CD14-positive monocyte (primary cell): Measurements from ENCODE around the gene MBD2. TPM values are rescaled to one million over a fixed set of nuclear protein-coding genes. Genes with fewer than 3 reads are reported as not detected.

Experiments used
- DNase-seq, 3 donors: peaks; one replicate each; pipeline ENCODE4 v3.0.0-alpha.2; 2011 to 2022
- H2AFZ ChIP-seq: 2 replicates; pipeline ENCODE4 v1.6.0; 2012; ENCODE audit warnings: mild to moderate bottlenecking, low read depth, low read length, inconsistent platforms; ENCODE audit not compliant: insufficient read depth, poor library complexity, severe bottlenecking
- H3K27ac ChIP-seq, 2 donors: 1 replicate in 1 of 2; 2 replicates in 1 of 2; pipeline ENCODE4 v1.5.1; 2012 to 2013; ENCODE audit warnings: low read length in 2 of 2, control low read depth in 1 of 2, inconsistent platforms in 1 of 2, low read depth in 1 of 2, mild to moderate bottlenecking in 1 of 2
- H3K27me3 ChIP-seq, 2 donors: one replicate each; pipeline versions ENCODE4 v1.6.0 to v1.6.1; 2011 to 2013; ENCODE audit warnings: low read length in 2 of 2; ENCODE audit not compliant: control insufficient read depth in 2 of 2, insufficient read depth in 2 of 2
- H3K36me3 ChIP-seq, 2 donors: replicated peaks in 1 of 2; 1 replicate in 1 of 2; 2 replicates in 1 of 2; pipeline versions ENCODE4 v1.5.1 to v1.6.1; 2012 to 2013; ENCODE audit warnings: low read length in 2 of 2, control low read depth in 1 of 2, inconsistent platforms in 1 of 2, mild to moderate bottlenecking in 1 of 2; ENCODE audit not compliant: insufficient read depth in 2 of 2, control insufficient read depth in 1 of 2
- H3K4me1 ChIP-seq, 2 donors: 1 replicate in 1 of 2; 2 replicates in 1 of 2; pipeline versions ENCODE4 v1.5.1 to v1.6.1; 2012 to 2013; ENCODE audit warnings: low read length in 2 of 2, control low read depth in 1 of 2, inconsistent platforms in 1 of 2, mild to moderate bottlenecking in 1 of 2, moderate library complexity in 1 of 2; ENCODE audit not compliant: insufficient read depth in 2 of 2, control insufficient read depth in 1 of 2
- H3K4me2 ChIP-seq: replicated peaks from 2 replicates; pipeline ENCODE3; 2012; ENCODE audit warnings: low read length, moderate library complexity, mild to moderate bottlenecking; ENCODE audit not compliant: poor library complexity, severe bottlenecking; ENCODE audit errors: extremely low read depth
- H3K4me3 ChIP-seq, 3 experiments: fragments of 200-600 bp in 1 of 3; sonication (generic) in 1 of 3; replicated peaks in 1 of 3; 1 replicate in 2 of 3; 2 replicates in 1 of 3; pipeline ENCODE4 v1.5.1; 2011 to 2013; ENCODE audit warnings: low read length in 3 of 3, mild to moderate bottlenecking in 3 of 3, control low read depth in 2 of 3, low read depth in 2 of 3, inconsistent platforms in 1 of 3, moderate library complexity in 1 of 3
- H3K79me2 ChIP-seq: 2 replicates; pipeline ENCODE4 v1.6.0; 2012; ENCODE audit warnings: mild to moderate bottlenecking, control low read depth, inconsistent platforms, low read length, moderate library complexity; ENCODE audit not compliant: insufficient read depth
- H3K9ac ChIP-seq: 2 replicates; pipeline ENCODE4 v1.6.0; 2017; ENCODE audit warnings: low read length, mild to moderate bottlenecking; ENCODE audit not compliant: insufficient read depth, poor library complexity, severe bottlenecking
- H3K9me3 ChIP-seq, 2 donors: replicated peaks in 1 of 2; 1 replicate in 1 of 2; 2 replicates in 1 of 2; pipeline versions ENCODE4 v1.5.1 to v1.6.1; 2012 to 2013; ENCODE audit warnings: low read length in 2 of 2, control low read depth in 1 of 2; ENCODE audit not compliant: control insufficient read depth in 1 of 2, insufficient read depth in 1 of 2
- H4K20me1 ChIP-seq: 2 replicates; pipeline ENCODE4 v1.6.0; 2012; ENCODE audit warnings: mild to moderate bottlenecking, low read length, control low read depth, moderate library complexity; ENCODE audit not compliant: insufficient read depth
- H3K27ac Mint-ChIP-seq, 7 donors: one replicate each; pipeline ENCODE4 v1.8.0; 2020; ENCODE audit warnings: mild to moderate bottlenecking in 7 of 7, mixed read lengths in 7 of 7, moderate library complexity in 6 of 7, inconsistent platforms in 2 of 7
- H3K27me3 Mint-ChIP-seq, 3 donors: one replicate each; pipeline ENCODE4 v1.8.0; 2021 to 2022; ENCODE audit warnings: low read depth in 3 of 3, mild to moderate bottlenecking in 3 of 3, mixed read lengths in 3 of 3, moderate library complexity in 3 of 3, inconsistent platforms in 1 of 3
- H3K36me3 Mint-ChIP-seq, 2 donors: one replicate each; pipeline ENCODE4 v1.8.0; 2020; ENCODE audit warnings: mixed read lengths in 2 of 2, inconsistent platforms in 1 of 2, mild to moderate bottlenecking in 1 of 2
- H3K4me1 Mint-ChIP-seq: one replicate; pipeline ENCODE4 v1.8.0; 2020; ENCODE audit warnings: mild to moderate bottlenecking, mixed read lengths
- H3K4me3 Mint-ChIP-seq, 2 donors: one replicate each; pipeline ENCODE4 v1.8.0; 2020; ENCODE audit warnings: mild to moderate bottlenecking in 2 of 2, mixed read lengths in 2 of 2, moderate library complexity in 1 of 2
- H3K9me3 Mint-ChIP-seq, 7 donors: one replicate each; pipeline ENCODE4 v1.8.0; 2020 to 2022; ENCODE audit warnings: mixed read lengths in 7 of 7, mild to moderate bottlenecking in 6 of 7, moderate library complexity in 6 of 7, inconsistent platforms in 2 of 7
- CTCF ChIP-seq: fragments of 200-600 bp; IDR thresholded peaks from one replicate; pipeline ENCODE4 v1.8.0; 2022; ENCODE audit warnings: antibody characterized with exemption, mild to moderate bottlenecking
- WGBS: methylation state at CpG from one replicate; pipeline ENCODE4 v1.1.5; 2013; ENCODE audit warnings: missing lambda C conversion rate; ENCODE audit not compliant: insufficient coverage; 5-methylcytosine and 5-hydroxymethylcytosine counted together
- intact Hi-C, 2 donors: fragments of 100-400 bp; cut with micrococcal nuclease; formaldehyde crosslinking; loops; one replicate each; pipeline versions ENCODE4 v1.15.0 to v1.15.1; 2023
- polyA plus RNA-seq, 3 donors: library from polyadenylated mRNA; depleted of rRNA in 1 of 3; unstranded in 2 of 3; stranded (reverse) in 1 of 3; fragments of 300-500 nt in 2 of 3; fragments of >200 nt in 1 of 3; fragmentation: Illumina TruSeq in 2 of 3; gene quantifications; 1 replicate in 2 of 3; 2 replicates in 1 of 3; pipeline ENCODE4 v1.2.3, GENCODE V29; 2012 to 2021

Gene MBD2
- polyA plus RNA-seq, 3 donors = 11.6 to 64.9 (median 25.2) TPM

- Mint-ChIP-seq H3K36me3 (peaks cover 0 to 2% of the 10 kb centered on the region in 2 donors), H3K27me3 (peaks cover 0 to 3% (median 2%) of the 10 kb centered on the region in 3 donors), H3K4me3 (no peak overlapping the region), H3K4me1 (peaks cover 70% of the 10 kb centered on the region), H3K9me3 (peaks cover 0 to 3% (median 0%) of the 10 kb centered on the region in 7 donors), H3K27ac (peak overlapping the region; percentile 81 to 91 (median 84))
- WGBS = no CpG with 5 or more reads among the region's 2 CpGs
- peaks cover 73 to 79% of the 10 kb centered on the region in 2 donors for H3K4me1 ChIP-seq
- H3K36me3 ChIP-seq = no peaks in the 10 kb centered on the region
- H3K9ac ChIP-seq = no peak overlapping the region
- peak overlapping the region in 1 of 2 donors; percentile 92 for H3K27ac ChIP-seq
- no peaks in the 10 kb centered on the region for H3K27me3 ChIP-seq
- TF ChIP-seq CTCF = no peak
- H3K79me2 ChIP-seq = no peaks in the 10 kb centered on the region
- DNase-seq = peak in 2 of 3 donors; percentile 29 to 51
- no peak overlapping the region for H2AFZ ChIP-seq
- intact Hi-C loops = no loop called here
- H4K20me1 ChIP-seq = no peaks in the 10 kb centered on the region
- no peaks in the 10 kb centered on the region for H3K9me3 ChIP-seq
- peak overlapping the region; percentile 55 for H3K4me2 ChIP-seq
- H3K4me3 ChIP-seq = peak overlapping the region in 1 of 3 experiments; percentile 51
Measured at GRCh38 chr18:54257015-54257414, 32.5 kb upstream of the MBD2 start.

GRCh38 chr18:54255141-54255540 is 30.7 kb upstream of the MBD2 start:
- H3K27ac ChIP-seq = no peak overlapping the region
- no peak overlapping the region for H3K4me3 Mint-ChIP-seq
- no peak overlapping the region for H3K9ac ChIP-seq
- H3K9me3 Mint-ChIP-seq = peaks cover 0 to 3% (median 0%) of the 10 kb centered on the region in 7 donors
- H3K4me3 ChIP-seq = no peak overlapping the region
- DNase-seq = no peak
- no peaks in the 10 kb centered on the region for H3K27me3 ChIP-seq
- H3K9me3 ChIP-seq = no peaks in the 10 kb centered on the region
- H3K4me2 ChIP-seq = no peak overlapping the region
- peaks cover 0 to 5% (median 2%) of the 10 kb centered on the region in 3 donors for H3K27me3 Mint-ChIP-seq
- H3K79me2 ChIP-seq = no peaks in the 10 kb centered on the region
- H3K36me3 ChIP-seq = no peaks in the 10 kb centered on the region
- WGBS = no CpG with 5 or more reads among the region's 1 CpG
- H4K20me1 ChIP-seq = no peaks in the 10 kb centered on the region
- intact Hi-C loops = no loop called here
- H3K4me1 Mint-ChIP-seq = peaks cover 72% of the 10 kb centered on the region
- peaks cover 73 to 82% of the 10 kb centered on the region in 2 donors for H3K4me1 ChIP-seq
- no peak overlapping the region for H3K27ac Mint-ChIP-seq
- no peak for TF ChIP-seq CTCF
- H2AFZ ChIP-seq = no peak overlapping the region
- no peaks in the 10 kb centered on the region for H3K36me3 Mint-ChIP-seq
